Tibial artery (tissue), 4 donors: Measurements from ENCODE around the gene MON2.

Experiments used
- DNase-seq, 2 donors: peaks; one replicate each; pipeline ENCODE4 v3.0.0-alpha.2; 2019
- H3K27ac ChIP-seq, 2 donors: fragments of 200-600 bp; sonication (generic) in 1 of 2; 1 replicate in 1 of 2; 2 replicates in 1 of 2; pipeline ENCODE4 v1.5.1; 2018 to 2019; ENCODE audit warnings: mild to moderate bottlenecking in 1 of 2
- H3K27me3 ChIP-seq, 2 donors: fragments of 200-600 bp; sonication (generic) in 1 of 2; one replicate each; pipeline versions ENCODE4 v1.5.1 to v1.6.0; 2016 to 2019
- H3K36me3 ChIP-seq, 3 donors: fragments of 200-600 bp; sonication (generic) in 2 of 3; one replicate each; pipeline ENCODE4 v1.5.1; 2016 to 2019; ENCODE audit warnings: mild to moderate bottlenecking in 2 of 3
- H3K4me1 ChIP-seq, 4 donors: fragments of 200-600 bp; sonication (generic) in 2 of 4; 1 replicate in 3 of 4; 2 replicates in 1 of 4; pipeline ENCODE4 v1.5.1; 2016 to 2019
- H3K4me3 ChIP-seq, 2 donors: fragments of 200-600 bp; sonication (generic) in 1 of 2; 1 replicate in 1 of 2; 2 replicates in 1 of 2; pipeline ENCODE4 v1.5.1; 2018 to 2019; ENCODE audit warnings: mild to moderate bottlenecking in 2 of 2
- H3K9me3 ChIP-seq, 3 donors: fragments of 200-600 bp; sonication (generic) in 1 of 3; one replicate each; pipeline ENCODE4 v1.5.1; 2016 to 2019
- intact Hi-C: fragments of 100-400 bp; cut with DNase I; formaldehyde crosslinking; loops from one replicate; pipeline ENCODE4 v1.15.0; 2023; ENCODE audit warnings: low total_unique reads
- TF ChIP-seq, protein P1 (sequence below), 2 experiments: fragments of 200-600 bp in 1 of 2; fragments of 450-650 bp in 1 of 2; IDR thresholded peaks; one replicate each; pipeline ENCODE4 v1.5.1; 2017 to 2019; ENCODE audit warnings: antibody characterized with exemption in 2 of 2, mild to moderate bottlenecking in 1 of 2, moderate library complexity in 1 of 2

The MON2 gene

DNA sequence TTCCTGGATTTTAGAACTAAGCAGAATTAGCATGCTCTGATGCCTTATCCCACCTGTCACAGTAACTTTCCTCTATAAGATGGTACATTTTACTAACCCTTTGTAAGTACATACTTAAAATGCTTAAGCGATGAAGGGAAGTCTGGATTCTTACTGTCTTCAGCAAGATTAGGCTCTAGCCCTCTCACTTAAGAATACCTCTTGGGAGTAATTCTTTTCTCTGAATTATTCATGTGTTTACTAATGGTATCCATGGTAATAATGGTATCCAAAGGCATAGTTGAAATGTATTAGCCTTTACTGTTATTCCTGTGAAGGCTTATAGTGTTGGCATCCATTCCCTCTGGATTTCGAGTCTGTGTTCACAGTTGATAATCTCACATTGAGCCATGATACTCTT lies 176.9 kb downstream of the MON2 start:
- no peak overlapping the region for H3K4me3 ChIP-seq
- no peak for DNase-seq
- no peaks in the 10 kb centered on the region for H3K36me3 ChIP-seq
- intact Hi-C loops: no loop called here
- H3K27ac ChIP-seq: no peak overlapping the region
- H3K4me1 ChIP-seq: peaks cover 0 to 7% (median 2%) of the 10 kb centered on the region in 4 donors
- H3K27me3 ChIP-seq: no peaks in the 10 kb centered on the region
- TF ChIP-seq, protein P1, sequence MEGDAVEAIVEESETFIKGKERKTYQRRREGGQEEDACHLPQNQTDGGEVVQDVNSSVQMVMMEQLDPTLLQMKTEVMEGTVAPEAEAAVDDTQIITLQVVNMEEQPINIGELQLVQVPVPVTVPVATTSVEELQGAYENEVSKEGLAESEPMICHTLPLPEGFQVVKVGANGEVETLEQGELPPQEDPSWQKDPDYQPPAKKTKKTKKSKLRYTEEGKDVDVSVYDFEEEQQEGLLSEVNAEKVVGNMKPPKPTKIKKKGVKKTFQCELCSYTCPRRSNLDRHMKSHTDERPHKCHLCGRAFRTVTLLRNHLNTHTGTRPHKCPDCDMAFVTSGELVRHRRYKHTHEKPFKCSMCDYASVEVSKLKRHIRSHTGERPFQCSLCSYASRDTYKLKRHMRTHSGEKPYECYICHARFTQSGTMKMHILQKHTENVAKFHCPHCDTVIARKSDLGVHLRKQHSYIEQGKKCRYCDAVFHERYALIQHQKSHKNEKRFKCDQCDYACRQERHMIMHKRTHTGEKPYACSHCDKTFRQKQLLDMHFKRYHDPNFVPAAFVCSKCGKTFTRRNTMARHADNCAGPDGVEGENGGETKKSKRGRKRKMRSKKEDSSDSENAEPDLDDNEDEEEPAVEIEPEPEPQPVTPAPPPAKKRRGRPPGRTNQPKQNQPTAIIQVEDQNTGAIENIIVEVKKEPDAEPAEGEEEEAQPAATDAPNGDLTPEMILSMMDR (IDR thresholded peaks at IDR 0.05): no peak
- no peaks in the 10 kb centered on the region for H3K9me3 ChIP-seq

DNA sequence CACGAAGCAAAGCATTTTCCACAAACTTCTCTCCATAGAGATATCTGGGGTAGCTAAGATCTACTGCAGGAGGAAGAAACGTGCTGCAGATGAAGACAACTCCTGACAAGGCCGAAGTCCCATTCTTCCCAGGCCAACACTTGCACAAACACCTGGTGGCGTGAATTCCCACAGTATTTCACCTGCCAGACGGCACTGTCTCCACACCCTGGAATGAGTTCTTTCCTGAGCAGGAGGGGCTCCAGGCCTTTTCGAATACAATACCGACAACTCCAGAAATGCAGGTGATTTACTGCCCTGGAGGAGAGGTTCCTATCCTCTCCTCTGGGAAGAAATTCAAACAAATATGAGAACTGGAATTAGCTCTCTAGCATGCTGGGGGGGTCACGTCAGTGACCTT lies 179.9 kb downstream of the MON2 start:
- Histone ChIP-seq H3K27ac (no peak overlapping the region), H3K4me1 (peaks cover 0 to 8% (median 4%) of the 10 kb centered on the region in 4 donors), H3K36me3 (no peaks in the 10 kb centered on the region), H3K9me3 (no peaks in the 10 kb centered on the region), H3K27me3 (no peaks in the 10 kb centered on the region), H3K4me3 (no peak overlapping the region)
- DNase-seq: no peak
- TF ChIP-seq, protein P1 (IDR thresholded peaks at IDR 0.05): no peak
- intact Hi-C loops: no loop called here

DNA sequence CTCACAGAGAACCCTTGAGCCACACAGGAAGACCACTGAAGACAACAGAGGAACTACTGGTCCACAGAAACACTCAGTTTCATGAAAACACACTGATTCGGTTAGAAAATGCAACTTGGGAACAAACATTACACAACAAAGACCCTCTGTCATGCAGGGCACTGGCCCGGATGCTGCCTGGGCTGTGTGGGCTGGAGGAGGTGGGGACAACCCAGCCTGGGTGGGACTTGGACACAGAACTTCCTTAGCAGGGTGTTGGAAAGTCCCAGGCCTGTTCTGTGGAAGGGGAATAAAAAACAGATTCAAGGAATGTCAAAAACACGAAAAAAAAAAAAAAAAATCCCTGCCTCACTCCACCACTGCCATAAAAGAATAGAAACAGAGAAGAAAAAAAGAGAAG lies 181.0 kb downstream of the MON2 start:
- H3K9me3 ChIP-seq: no peaks in the 10 kb centered on the region
- H3K27ac ChIP-seq: no peak overlapping the region
- peak in 1 of 2 donors; percentile 42 for DNase-seq
- no peak overlapping the region for H3K4me3 ChIP-seq
- H3K27me3 ChIP-seq: no peaks in the 10 kb centered on the region
- H3K4me1 ChIP-seq: peaks cover 0 to 8% (median 4%) of the 10 kb centered on the region in 4 donors
- TF ChIP-seq, protein P1 (IDR thresholded peaks at IDR 0.05): no peak
- no peaks in the 10 kb centered on the region for H3K36me3 ChIP-seq
- intact Hi-C loops: no loop called here

DNA sequence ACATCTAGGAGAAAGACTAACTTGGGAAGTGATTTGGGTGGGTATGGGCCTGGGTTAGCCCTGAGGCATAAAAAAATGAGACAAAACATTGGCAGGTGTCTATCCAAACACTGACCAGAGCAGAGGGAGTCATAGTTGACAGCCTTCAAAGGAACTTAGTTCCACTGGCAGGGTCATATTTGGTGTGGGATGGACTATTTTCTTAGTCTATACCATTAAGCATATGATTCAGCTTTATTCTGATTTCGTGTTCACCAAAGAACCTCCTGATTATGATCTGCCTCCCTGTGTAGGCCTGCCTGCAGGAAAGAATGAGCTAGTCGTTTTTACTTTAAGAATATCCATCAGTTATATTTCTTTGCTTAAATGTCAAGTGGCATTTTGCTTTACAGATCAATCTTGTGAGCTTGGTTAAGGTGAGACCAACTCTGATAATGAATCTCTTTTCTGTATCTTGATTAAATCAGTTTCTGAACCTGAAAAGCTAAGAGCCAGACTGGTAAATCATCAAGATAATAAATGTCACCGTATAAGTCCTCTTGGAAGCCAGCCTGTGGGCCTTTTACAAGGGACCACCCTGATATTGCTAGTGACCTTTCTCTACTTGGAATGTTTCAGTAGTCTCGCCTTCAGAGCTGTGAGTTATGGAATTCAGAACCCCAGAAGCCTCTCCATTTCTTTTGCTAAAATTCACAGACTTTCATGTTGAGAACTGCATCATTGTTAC lies 182.9 kb downstream of the MON2 start:
- Histone ChIP-seq H3K4me3 (no peak overlapping the region), H3K36me3 (no peaks in the 10 kb centered on the region), H3K27me3 (no peaks in the 10 kb centered on the region), H3K4me1 (peaks cover 0 to 8% (median 4%) of the 10 kb centered on the region in 4 donors), H3K27ac (no peak overlapping the region), H3K9me3 (no peaks in the 10 kb centered on the region)
- TF ChIP-seq, protein P1 (IDR thresholded peaks at IDR 0.05): no peak
- no peak for DNase-seq
- intact Hi-C loops: no loop called here
